HFFc6 (cell line): ENCODE data around the gene SFTPB. TPM values are rescaled to one million over a fixed set of nuclear protein-coding genes. Genes with fewer than 3 reads are reported as not detected.

ENCODE experiments used
- DNase-seq: peaks from one replicate; pipeline ENCODE4 v3.0.0-alpha.2; 2018
- H3K27ac Mint-ChIP-seq: 2 replicates; pipeline ENCODE4 v1.8.0; 2020; ENCODE audit warnings: mild to moderate bottlenecking, mixed read lengths
- H3K27me3 Mint-ChIP-seq: 2 replicates; pipeline ENCODE4 v1.8.0; 2021; ENCODE audit warnings: mild to moderate bottlenecking, moderate library complexity, mixed read lengths; ENCODE audit not compliant: insufficient read depth
- H3K36me3 Mint-ChIP-seq: 2 replicates; pipeline ENCODE4 v1.8.0; 2021; ENCODE audit warnings: low read depth, mixed read lengths
- H3K4me1 Mint-ChIP-seq: 2 replicates; pipeline ENCODE4 v1.8.0; 2020; ENCODE audit warnings: low read depth, mixed read lengths
- H3K4me3 Mint-ChIP-seq: 2 replicates; pipeline ENCODE4 v1.8.0; 2020; ENCODE audit warnings: mild to moderate bottlenecking, moderate library complexity, mixed read lengths
- H3K9me3 Mint-ChIP-seq: 2 replicates; pipeline ENCODE4 v1.8.0; 2020; ENCODE audit warnings: mild to moderate bottlenecking, mixed read lengths
- CTCF ChIP-seq: fragments of 200-600 bp; sonication (generic); IDR thresholded peaks from 2 replicates; pipeline ENCODE4 v1.5.0; 2021; ENCODE audit warnings: antibody characterized with exemption, mild to moderate bottlenecking
- total RNA-seq, 6 experiments: library from RNA; stranded (reverse); fragmentation: NEBNext Ultra II Directional; extraction: Animal tissue kit (Norgen Biotek cat#: 25700); gene quantifications; 2 replicates in 1 of 6; 3 replicates in 5 of 6; pipeline ENCODE4 v1.2.3, GENCODE V29; 2021

The SFTPB gene
- total RNA-seq, 6 experiments from 2014 or later = not detected

- DNase-seq = no peak
- Mint-ChIP-seq H3K27me3 (no peaks in the 10 kb centered on the region), H3K4me3 (no peak overlapping the region), H3K9me3 (no peaks in the 10 kb centered on the region), H3K27ac (peak overlapping the region; percentile 20), H3K4me1 (peaks cover 38% of the 10 kb centered on the region), H3K36me3 (no peaks in the 10 kb centered on the region)
- no peak for TF ChIP-seq CTCF
These were observed 12.8 kb upstream of the SFTPB start for GRCh38 chr2:85680707-85681371.

- Mint-ChIP-seq H3K9me3 (no peaks in the 10 kb centered on the region), H3K36me3 (no peaks in the 10 kb centered on the region), H3K27ac (no peak overlapping the region), H3K4me1 (peaks cover 39% of the 10 kb centered on the region), H3K27me3 (no peaks in the 10 kb centered on the region), H3K4me3 (no peak overlapping the region)
- peak; percentile 51 for DNase-seq
- peak; percentile 99 for TF ChIP-seq CTCF
These were observed 11.0 kb upstream of the SFTPB start for GRCh38 chr2:85678794-85679672.

DNA sequence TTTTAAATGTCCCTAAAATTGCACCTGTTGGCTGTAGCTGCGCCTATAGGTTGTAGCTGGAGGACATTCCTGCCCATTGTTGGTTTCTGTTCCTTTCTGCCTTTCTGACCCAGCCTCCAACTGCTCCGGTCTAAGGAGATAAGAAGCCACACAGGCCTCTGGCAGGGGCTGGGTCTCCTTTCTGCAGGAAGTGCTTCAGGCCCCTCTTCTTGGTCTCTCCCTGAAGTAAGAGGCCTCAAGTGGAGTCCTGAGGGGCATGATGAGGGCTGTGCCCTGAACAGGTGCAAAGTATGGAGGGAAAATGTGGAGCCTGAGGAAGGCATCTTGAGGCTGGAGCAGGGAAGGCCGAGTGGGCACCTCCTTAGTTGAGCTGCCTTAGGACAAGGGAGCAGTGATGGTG lies 10.4 kb upstream of the SFTPB start:
- H3K36me3 Mint-ChIP-seq = no peaks in the 10 kb centered on the region
- no peak for TF ChIP-seq CTCF
- no peak overlapping the region for H3K27ac Mint-ChIP-seq
- H3K9me3 Mint-ChIP-seq = no peaks in the 10 kb centered on the region
- DNase-seq = no peak
- H3K4me1 Mint-ChIP-seq = peaks cover 45% of the 10 kb centered on the region
- peaks cover 1% of the 10 kb centered on the region; the same call in 1 of the 2 replicates for H3K27me3 Mint-ChIP-seq
- no peak overlapping the region for H3K4me3 Mint-ChIP-seq

DNA sequence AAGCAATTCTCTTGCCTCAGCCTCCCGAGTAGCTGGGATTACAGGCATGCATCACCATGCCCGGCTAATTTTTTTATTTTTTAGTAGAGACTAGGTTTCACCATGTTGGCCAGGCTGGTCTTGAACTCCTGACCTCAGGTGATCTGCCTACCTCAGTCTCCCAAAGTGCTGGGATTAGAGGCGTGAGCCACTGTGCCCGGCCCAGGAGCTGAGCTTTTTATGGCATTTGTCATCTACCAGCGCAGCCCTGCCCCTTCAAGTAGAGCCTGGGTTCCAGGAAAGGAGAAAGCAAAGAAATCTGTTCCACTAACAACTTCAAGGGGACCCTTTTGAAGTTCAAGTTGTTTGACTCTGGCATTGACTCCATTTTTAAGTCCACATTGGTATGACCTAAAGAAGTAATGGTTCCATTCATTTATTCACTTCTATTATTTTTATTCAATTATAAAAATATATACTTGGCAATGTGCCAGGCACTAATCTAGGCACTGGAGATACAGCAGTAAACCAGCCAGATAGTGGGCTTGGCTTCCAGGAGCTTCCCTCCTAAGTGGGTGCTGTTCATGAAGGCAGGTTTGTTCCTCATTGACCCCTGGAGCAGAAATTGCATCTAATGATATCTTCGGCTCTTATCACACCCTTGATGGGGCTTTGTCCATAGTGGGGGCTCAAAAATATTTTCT lies 8.0 kb upstream of the SFTPB start:
- H3K36me3 Mint-ChIP-seq = no peaks in the 10 kb centered on the region
- H3K4me3 Mint-ChIP-seq = no peak overlapping the region
- no peak for DNase-seq
- peaks cover 2% of the 10 kb centered on the region for H3K27me3 Mint-ChIP-seq
- no peak for TF ChIP-seq CTCF
- H3K4me1 Mint-ChIP-seq = peaks cover 28% of the 10 kb centered on the region
- no peaks in the 10 kb centered on the region for H3K9me3 Mint-ChIP-seq
- H3K27ac Mint-ChIP-seq = no peak overlapping the region

- Mint-ChIP-seq H3K4me1 (peaks cover 22% of the 10 kb centered on the region), H3K9me3 (no peaks in the 10 kb centered on the region), H3K4me3 (no peak overlapping the region), H3K27me3 (peaks cover 2% of the 10 kb centered on the region), H3K27ac (no peak overlapping the region), H3K36me3 (no peaks in the 10 kb centered on the region)
- TF ChIP-seq CTCF = no peak
- no peak for DNase-seq
These were observed 7.4 kb upstream of the SFTPB start for GRCh38 chr2:85675427-85675826.
